NT2/D1 (cell line): ENCODE measurements around the gene MAP3K20.
A peak's percentile ranks its signal among the peaks of the same experiment; 100 is the strongest.

Experiments
- DNase-seq: peaks from one replicate; pipeline ENCODE4 v3.0.0-alpha.2; 2011; ENCODE audit warnings: low read depth, low spot score
- H3K27me3 ChIP-seq: 2 replicates; pipeline ENCODE4 v1.6.0; 2011; ENCODE audit warnings: mild to moderate bottlenecking; ENCODE audit not compliant: insufficient read length, insufficient read depth
- H3K36me3 ChIP-seq: 2 replicates; pipeline ENCODE4 v1.6.1; 2011; ENCODE audit warnings: mild to moderate bottlenecking, low read length, mixed read lengths; ENCODE audit not compliant: insufficient read depth, insufficient read length
- H3K4me1 ChIP-seq: 2 replicates; pipeline ENCODE4 v1.5.1; 2011; ENCODE audit not compliant: insufficient read depth, insufficient read length
- H3K4me3 ChIP-seq: 2 replicates; pipeline ENCODE4 v1.5.1; 2011; ENCODE audit warnings: low read depth; ENCODE audit not compliant: insufficient read length
- H3K9ac ChIP-seq: 2 replicates; pipeline ENCODE4 v1.6.0; 2011; ENCODE audit warnings: low read depth; ENCODE audit not compliant: insufficient read length
- H3K9me3 ChIP-seq: 2 replicates; pipeline ENCODE4 v1.5.1; 2011; ENCODE audit warnings: mild to moderate bottlenecking, low read length; ENCODE audit not compliant: insufficient read depth
- SUZ12 ChIP-seq: IDR thresholded peaks from 2 replicates; pipeline ENCODE4 v1.6.1; 2011; ENCODE audit not compliant: insufficient read length, insufficient read depth; ENCODE audit errors: extremely low read depth
- YY1 ChIP-seq: IDR thresholded peaks from 2 replicates; pipeline ENCODE4 v1.6.1; 2011; ENCODE audit not compliant: insufficient read length, insufficient read depth
- ZNF274 ChIP-seq: IDR thresholded peaks from 2 replicates; pipeline ENCODE4 v1.6.1; 2011; ENCODE audit warnings: mild to moderate bottlenecking, low read depth, low read length

Gene MAP3K20

DNA sequence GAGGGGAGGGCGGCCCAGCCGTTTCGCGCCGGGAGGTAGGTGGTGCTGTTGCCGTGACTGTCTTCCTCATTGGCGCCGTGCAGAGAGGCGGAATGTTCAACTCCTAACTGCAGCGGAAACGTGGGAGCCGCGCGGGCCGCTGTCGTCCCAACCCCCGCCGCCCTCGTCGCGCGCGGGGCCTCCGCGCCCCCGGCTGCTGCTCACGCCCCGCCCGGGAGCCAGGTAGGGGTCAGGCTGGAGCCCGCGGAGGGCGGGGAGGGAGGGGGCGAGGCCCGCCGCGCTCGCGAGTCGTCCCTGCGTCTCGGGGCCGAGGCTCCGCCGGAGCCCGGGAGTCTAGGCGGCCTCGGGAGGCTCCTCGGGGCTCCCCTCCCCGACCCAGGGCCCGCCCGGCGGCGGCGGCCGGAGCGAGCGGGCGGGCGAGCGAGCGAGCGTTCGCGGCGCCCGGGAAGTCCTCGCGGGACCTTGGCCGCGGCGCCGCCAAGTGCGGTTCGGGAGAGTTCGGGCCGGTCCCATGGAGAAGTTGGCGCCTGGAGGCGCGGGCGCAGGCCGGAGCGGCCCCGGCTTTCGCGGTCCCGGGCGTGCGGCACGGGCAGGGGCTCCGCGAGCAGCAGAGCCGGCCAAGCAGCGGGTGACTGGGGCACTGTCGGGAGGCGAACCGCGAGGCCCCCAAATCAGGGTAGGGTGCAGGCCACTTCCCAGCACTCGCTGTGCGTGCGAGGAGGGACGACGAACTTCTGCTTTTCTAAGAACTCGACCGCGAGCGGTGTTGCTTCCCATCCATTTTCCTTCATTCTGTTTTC, at the start of gene MAP3K20:
MAP3K20 (plus strand) TSS at position 66 of the 800 bp plus-strand sequence. CDS start 15,186 bp downstream, outside the sequence.
- Histone ChIP-seq H3K4me1 (no peaks in the 10 kb centered on the region), H3K27me3 (peaks cover 8% of the 10 kb centered on the region), H3K4me3 (peak within 1 kb of the TSS; percentile 77), H3K36me3 (no peaks in the 10 kb centered on the region), H3K9ac (peak within 1 kb of the TSS; percentile 88), H3K9me3 (no peaks in the 10 kb centered on the region)
- TF ChIP-seq SUZ12 (no peak), ZNF274 (no peak), YY1 (no peak)
- no peak for DNase-seq

DNA sequence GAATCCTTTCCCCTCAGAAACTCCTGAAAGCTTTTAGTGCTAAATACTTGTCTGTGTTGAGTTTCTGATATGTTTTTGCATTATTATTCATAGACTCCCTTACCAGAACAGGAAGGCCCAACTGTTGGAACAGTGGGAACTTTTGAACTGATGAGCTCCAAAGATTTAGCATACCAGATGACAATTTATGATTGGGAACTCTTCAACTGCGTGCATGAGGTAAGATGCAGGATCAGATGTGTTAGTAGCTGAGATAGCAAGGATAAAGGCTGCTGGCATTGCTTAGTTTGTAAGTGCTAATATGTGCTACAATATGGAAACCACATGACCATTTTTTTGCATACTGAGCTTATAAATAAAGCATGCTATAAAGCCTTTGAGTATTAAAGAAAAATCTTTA, 49.2 kb upstream of the MAP3K20 start:
- no peak overlapping the region for H3K9ac ChIP-seq
- TF ChIP-seq YY1 = no peak
- no peak for TF ChIP-seq SUZ12
- no peak for TF ChIP-seq ZNF274
- H3K27me3 ChIP-seq = no peaks in the 10 kb centered on the region
- H3K4me3 ChIP-seq = no peak overlapping the region
- H3K36me3 ChIP-seq = no peaks in the 10 kb centered on the region
- DNase-seq = no peak
- no peaks in the 10 kb centered on the region for H3K4me1 ChIP-seq
- no peaks in the 10 kb centered on the region; the same call in 1 of the 2 replicates for H3K9me3 ChIP-seq

DNA sequence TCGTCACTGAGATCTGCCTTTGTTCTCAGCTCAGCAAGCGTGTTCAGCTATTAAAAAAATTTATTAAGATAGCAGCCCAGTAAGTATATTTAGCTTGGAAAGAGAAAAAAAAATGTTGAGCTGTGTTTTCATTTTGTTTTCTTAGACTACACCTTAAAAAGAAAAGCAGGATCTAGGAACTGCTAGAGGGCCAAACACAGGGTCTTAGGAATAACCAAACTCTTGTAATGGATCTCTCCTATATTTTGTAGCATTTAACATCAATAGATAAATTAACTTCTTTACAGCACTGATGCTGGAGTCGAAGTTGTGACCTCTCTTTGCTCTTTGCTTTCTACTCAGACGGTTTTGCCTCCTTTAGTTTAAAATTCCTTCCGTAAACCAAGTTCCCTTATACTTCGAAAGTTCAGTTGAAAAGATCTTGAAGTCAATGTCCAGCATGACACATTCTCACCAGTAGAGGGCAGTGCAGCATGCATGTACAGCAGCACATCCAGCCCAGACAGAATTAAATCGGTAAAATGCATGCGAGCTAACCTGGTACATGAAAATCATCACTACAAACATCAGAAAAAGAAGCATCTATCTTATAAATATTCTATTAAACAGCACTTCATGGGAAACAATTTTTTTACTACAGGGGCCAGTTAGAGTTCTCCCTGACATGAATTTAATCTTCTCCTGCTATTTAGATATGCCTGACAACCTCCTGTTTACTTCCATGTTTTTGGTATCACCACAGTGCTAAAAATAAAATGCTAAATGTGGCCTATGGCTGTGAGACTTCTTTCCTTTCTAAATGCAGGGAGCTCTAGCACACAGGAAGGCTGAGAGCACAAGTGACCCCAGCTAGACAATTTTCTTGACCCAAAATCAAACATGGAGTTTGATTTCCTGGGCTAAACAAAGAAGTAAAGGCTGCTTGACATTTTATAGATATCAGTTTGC, 48.2 kb upstream of the MAP3K20 start:
- H3K9ac ChIP-seq = no peak overlapping the region
- no peaks in the 10 kb centered on the region; the same call in 1 of the 2 replicates for H3K9me3 ChIP-seq
- H3K27me3 ChIP-seq = no peaks in the 10 kb centered on the region
- no peaks in the 10 kb centered on the region for H3K36me3 ChIP-seq
- peak; percentile 91 for DNase-seq
- H3K4me3 ChIP-seq = no peak overlapping the region
- no peaks in the 10 kb centered on the region for H3K4me1 ChIP-seq
- TF ChIP-seq YY1 (no peak), SUZ12 (no peak), ZNF274 (no peak)

DNA sequence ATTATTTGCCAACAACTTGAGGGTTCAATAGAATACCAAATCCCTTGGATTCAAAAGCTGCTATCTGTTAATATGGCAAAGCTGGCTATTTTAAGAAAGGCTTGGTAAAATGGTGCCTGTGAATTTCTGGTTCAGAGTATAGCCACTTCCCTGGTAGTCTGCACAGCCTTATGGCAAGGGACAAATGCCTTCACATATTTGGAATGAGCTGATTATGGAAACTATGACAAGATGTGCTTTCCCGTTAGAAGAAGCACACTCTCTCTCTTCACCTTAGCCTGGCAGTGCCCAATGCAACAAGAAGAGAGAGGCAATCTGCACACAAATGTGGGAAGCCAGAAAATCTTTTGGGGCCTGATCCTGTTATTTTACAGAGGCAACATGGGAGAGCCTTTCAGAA, 47.5 kb upstream of the MAP3K20 start:
- Histone ChIP-seq H3K27me3 (no peaks in the 10 kb centered on the region), H3K36me3 (no peaks in the 10 kb centered on the region), H3K4me1 (no peaks in the 10 kb centered on the region), H3K9ac (no peak overlapping the region), H3K9me3 (no peaks in the 10 kb centered on the region; the same call in 1 of the 2 replicates), H3K4me3 (no peak overlapping the region)
- no peak for TF ChIP-seq SUZ12
- no peak for TF ChIP-seq YY1
- TF ChIP-seq ZNF274 = no peak
- no peak for DNase-seq

DNA sequence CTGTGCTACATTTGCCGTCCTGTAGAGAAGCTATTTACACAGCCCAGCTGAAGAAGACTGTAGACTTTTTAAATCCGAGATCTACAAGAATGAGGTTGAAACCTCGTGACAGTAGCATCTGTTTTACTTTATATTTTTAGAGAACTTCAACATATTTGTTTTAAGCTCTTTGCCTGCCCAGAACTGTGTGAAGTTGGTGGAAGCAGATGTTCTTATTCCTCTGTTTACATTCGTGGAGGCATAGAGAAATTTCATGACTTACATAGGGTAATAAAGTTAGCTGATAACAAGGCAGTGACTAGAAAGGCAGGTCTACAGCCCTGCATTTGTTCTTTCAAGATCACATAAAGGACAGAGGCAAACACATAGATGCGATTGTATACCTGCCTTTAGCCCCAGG, 47.0 kb upstream of the MAP3K20 start:
- TF ChIP-seq SUZ12 (no peak), ZNF274 (no peak), YY1 (no peak)
- no peaks in the 10 kb centered on the region for H3K27me3 ChIP-seq
- H3K36me3 ChIP-seq = no peaks in the 10 kb centered on the region
- H3K9ac ChIP-seq = no peak overlapping the region
- H3K4me1 ChIP-seq = no peaks in the 10 kb centered on the region
- DNase-seq = no peak
- H3K9me3 ChIP-seq = no peaks in the 10 kb centered on the region; the same call in 1 of the 2 replicates
- H3K4me3 ChIP-seq = no peak overlapping the region

DNA sequence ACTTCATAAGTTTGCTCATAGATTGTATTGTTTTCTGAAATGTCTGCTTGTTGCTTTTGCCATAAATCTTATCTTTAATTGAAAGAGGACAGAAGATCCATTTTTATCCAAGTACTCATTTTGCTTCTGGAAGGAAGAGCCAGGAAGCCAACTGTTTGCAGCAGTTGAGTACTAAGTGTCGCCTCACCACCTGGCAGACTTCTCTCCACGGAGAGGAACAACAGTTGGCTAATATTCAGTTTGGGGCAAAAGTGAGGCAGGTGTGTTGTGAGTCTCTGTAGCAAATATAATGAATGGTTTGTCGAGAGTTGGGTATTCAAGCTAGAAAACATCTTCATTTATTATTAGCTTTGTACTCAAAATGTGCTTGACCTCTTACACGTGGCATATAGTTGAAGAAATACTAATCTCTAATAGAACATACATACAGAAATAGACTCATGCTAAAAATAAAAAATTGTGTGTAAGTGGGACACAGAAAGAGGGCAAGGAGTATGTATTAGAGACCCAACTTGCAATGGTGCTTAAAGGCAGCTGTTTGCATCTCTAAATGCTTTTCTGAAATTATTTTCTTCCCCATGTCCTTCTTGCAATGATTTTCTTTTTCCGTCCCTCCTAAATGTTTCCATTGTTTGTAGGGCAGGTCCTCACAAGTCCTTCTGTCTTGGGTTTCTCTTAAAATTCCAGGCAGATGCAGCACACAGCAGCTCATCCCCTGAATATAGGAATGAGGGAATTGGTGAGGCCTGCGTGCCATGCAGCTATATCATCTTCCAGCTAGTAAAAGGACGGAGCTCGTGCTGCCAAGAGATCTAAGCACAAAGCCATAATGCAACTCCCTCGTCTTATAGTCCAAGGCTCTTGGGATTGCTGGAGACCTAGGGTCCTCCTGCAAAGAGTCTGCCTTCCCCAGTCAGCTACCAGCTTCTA, 44.8 kb upstream of the MAP3K20 start:
- no peaks in the 10 kb centered on the region for H3K36me3 ChIP-seq
- no peaks in the 10 kb centered on the region for H3K4me1 ChIP-seq
- H3K27me3 ChIP-seq = no peaks in the 10 kb centered on the region
- no peaks in the 10 kb centered on the region for H3K9me3 ChIP-seq
- no peak for TF ChIP-seq YY1
- TF ChIP-seq ZNF274 = no peak
- TF ChIP-seq SUZ12 = no peak
- no peak overlapping the region for H3K9ac ChIP-seq
- no peak overlapping the region for H3K4me3 ChIP-seq
- DNase-seq = no peak
